ENCODE data around the gene PTPRK.

PTPRK gene

DNA sequence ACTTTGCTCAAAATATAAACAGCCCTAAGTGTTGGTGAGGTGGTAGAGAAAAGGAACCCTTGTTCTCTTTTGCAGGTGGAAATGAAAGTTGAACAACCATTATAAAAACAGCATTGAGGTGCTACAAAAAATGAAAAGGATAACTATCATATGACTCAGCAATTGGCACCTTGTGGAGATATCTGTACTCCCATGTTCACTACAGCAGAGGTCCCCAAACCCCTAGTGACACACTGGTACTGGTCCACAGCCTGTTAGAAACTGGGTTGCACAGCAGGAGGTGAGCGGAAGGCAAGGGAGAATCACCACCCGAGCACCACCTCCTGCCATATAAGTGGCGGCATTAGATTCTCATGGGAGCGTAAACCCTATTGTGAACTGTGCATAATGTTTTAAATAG lies 352.2 kb downstream of the PTPRK start:
- no peak for DNase-seq

DNA sequence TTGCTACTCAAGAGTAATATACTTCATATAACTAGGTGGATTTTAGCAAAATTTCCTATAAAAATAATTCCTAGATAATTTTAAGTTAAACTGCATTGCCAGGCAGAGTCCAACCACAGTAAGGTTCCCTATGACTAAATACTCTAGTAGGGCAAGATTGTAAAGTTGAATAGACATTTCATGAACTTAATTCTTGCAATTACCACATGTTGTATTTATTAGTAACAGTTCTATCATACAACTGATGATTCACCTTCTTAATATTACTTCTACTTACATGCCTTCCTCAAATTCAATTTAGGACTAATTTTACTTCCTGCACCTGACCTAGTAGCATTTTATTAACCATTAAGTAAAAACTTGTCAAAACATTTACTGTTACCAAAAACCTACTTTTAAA lies 352.8 kb downstream of the PTPRK start:
- no peak for DNase-seq

DNA sequence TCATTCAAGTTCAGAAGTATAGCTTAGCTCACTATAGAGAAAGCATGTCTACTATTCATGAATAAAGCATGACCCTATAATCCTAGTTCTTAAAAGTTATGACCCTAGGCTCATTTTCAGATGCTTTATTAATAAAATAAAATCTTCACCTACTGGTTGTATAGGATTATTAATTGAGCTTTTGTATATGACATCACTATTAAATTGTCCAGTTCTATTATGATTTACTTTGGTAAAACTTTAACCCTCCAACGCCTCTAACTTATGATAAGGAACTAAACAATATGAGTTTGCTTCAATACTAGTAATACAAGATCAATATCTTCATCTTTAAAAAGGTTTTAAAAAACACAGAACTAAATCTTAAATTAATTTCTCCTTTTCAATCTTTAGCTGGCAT lies 356.1 kb downstream of the PTPRK start:
- no peak for DNase-seq

DNA sequence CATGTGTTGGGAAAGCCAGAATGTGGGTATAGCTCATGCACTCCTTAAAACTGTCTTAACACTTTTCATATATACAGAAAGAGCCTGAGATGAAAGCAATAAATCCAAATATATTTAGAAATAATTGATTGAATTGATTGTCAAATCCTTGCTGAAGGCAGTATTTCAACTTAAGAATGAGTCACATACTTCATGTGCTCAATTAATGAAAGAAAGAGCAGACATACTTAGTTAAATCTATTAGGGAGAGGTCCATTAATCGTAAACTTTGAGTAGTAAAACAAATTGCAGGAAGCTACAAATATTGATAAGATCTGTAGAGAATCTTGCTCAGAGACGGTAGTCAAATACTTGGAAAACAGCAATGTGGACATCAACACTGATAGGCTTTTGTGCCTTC lies 358.0 kb downstream of the PTPRK start:
- DNase-seq = no peak

DNA sequence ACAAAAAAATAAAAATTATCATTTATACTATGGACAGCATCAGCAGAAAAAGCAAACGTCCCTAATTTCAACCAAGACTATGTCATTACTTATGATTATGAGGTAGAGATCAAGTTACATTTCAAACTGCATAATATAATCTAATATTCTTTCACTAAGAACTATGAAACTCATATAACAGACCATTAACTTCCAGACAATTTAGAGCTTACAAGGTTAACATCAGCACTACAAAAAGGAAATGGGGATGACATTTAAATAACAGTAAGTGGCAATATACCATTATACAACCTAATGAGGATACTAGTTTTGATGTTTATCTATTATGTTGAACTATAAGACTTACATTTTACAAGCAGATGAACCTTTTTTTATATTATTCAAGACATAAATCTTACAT lies 358.6 kb downstream of the PTPRK start:
- no peak for DNase-seq

DNA sequence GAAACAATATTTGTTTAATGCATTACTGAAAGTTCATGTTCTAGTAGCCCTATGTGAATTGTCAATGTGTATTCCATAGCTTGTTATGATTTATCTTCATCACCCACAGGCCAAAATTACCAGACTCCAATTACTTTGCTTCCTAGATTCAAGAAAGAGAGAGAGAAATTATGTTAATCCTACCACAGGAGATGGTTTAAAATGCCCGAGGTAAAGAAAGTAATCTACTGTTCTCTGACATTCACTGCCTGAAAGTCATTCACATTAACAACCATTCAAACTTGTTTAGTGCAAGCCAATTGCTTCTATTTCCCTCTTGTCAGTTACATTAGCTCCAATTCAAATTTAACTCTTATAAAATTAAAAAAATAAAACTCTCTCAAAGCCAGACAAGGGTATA lies 359.1 kb downstream of the PTPRK start:
- DNase-seq = no peak

DNA sequence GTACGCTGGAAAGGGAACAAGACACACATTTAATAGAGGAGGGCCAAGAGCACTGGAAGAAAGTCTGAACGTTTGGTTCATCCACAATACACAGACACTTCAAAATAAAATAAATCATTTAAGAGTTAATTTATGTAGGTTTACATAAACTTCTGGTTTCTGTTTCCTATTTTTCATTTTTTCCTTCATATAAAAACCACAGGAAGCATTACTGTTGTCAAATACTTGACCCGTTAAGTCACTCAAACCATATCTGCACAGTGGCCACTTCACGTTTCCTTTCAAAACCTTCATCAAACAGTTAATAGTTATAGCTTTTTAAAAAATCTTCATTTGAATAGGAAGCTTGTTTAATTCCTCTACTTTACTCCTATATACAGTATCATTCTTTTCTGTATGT lies 361.9 kb downstream of the PTPRK start:
- no peak for DNase-seq

DNA sequence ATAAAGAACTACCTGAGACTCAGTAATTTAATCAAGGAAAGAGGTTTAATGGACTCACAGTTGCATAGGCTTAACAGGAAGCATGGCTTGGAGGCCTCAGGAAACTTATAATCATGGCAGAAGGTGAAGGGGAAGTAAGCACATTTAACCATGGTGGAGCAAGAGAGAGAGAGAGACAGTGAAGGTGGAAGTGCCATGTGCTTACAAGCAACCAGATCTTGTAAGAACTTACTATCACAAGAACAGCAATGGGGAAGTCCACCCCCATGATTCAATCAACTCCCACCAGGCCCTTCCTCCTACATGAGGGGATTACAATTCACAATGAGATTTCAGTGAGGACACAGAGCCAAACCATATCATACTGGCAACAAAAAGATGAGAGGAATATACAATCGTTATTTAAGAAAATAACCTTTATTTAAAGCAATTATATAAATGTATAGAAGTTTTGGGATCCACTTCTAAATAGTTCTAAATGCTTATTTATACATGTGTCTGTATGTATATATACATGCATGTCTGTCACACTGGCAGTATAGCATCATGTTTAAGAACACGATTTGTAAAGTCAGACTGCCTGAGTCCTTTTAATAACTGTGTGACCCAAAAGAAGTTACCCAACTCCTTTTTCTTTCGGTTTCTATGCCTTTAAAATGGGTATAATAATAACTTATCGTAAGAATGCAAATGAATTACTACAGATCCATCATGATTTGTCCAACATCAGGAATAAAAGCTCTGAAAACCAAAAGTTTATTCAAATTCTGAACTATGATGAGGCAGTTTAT lies 363.9 kb downstream of the PTPRK start:
- DNase-seq = no peak

DNA sequence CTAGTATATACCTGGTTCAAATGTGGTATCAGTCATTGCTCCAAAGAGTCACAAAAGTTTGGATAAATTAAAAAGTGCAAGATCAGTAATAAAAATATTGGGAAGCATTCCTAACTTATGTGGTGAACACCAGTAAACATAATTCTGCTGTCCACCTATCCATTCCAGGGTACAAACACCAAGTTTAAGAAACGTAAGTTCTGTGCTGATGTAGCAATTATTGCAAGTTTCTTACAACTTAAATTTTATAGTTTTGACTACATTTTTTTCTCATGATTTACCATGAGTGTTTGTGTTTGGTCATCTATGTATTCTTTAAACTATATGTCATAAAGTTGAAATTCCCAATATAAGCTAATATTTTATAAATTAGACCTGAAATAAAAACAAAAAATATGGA lies 364.6 kb downstream of the PTPRK start:
- DNase-seq = no peak

DNA sequence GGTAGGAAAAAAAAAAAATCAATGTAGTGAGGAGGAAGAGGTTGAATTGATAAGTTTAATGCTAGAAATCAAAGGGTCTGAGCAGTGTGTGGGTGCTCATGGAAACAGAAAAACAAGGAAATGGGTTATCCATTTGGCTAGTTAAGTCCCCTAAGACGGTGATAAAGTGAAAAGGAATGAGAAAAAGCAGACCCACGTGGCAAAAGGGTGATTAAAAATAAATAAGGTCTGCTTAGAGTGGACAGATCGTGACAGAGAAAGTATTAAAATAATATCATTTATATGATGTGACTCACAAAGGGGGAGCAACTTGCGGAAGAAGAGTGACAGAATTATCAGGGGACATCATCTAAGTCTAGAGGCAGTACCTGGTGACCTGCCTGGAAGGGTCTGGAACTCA lies 367.8 kb downstream of the PTPRK start:
- no peak for DNase-seq

DNA sequence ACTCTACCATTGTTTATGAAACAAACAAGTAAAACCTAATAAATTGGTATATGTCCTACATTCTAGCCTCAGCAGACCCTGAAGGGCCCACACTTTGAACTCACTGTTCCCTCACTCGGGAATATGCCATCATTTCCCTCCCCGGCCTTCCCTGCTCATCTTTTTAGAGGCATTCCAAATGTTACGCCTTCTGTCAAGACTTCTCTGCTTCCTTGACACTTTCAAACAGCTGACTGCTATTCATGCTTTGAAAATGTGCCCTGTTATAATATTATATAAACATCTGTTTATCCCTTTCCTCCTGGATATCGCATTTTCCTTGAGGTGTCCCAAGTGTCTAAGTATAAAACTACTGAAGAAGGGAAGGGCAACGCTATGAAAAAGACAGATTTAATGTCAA lies 370.0 kb downstream of the PTPRK start:
- no peak for DNase-seq

DNA sequence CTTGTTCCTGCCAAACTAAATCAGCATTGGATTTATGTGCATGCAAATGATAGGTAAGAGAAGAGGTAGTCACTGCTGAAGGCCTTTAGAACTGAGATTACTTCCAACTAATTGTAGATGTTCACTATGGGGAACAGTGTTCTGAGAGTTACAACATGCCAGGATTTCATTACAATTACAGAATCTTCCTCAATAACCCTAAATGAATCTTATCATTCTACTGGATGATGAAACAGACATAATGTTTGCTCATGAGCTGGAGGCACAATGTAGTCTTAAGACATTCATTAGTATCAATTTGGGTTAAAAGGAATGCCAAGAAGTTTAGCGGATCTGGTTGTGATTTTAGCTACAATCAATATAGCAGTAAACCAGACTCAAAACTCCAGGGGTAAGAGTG lies 370.6 kb downstream of the PTPRK start:
- no peak for DNase-seq

DNA sequence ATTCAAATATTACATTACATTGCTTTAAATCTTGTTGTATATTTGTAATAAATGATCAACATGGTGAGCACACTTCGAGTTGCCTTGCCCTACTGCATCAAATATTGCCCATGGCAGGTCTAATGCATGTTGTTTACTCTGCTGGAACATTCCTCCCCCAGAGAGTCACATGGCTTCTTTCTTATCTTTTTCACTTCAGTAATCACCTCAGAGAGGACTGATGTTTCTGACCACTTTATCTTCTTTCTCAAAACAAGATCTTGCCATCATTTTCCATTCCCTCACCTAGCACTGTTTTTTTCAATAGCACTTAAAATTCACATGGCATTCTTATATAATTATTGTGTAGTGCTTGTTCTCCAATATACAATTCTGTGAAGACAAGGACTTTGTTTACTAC lies 376.1 kb downstream of the PTPRK start:
- DNase-seq = no peak

DNA sequence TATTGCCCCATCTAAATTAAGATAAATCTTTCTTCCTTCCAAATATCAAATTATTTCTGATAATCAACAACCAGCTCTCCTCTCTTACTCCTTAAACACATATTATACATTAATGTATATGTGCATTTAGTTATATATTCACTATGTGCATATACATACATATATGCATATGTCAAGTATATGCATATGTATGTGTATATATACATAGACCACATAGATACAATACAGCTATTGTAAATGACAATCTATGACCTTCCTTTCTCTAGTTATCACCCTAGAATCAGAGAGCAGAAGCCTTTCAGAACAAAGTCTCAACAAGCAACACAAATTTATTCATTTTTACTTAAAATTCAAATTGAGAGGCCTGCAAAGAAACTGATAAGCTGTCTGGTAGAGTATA lies 378.5 kb downstream of the PTPRK start:
- no peak for DNase-seq

DNA sequence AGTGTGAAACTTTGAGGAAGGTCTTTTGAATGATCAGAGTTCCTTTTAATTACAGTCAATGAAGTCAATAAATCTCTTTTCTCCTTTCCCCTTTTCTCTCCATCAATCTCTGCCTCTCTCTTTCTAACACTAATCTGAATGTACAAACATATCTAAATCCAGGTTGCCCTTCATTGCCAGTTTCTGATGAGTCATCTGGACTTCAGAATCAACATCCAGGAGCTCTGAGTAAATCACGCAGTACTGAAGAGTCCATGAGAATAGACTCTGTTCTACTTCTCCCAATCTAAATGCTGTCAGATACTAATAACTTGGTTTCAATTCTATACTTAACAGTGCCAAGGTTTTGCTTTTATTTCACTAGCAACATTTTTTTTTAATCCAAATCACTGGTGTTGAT lies 380.9 kb downstream of the PTPRK start:
- no peak for DNase-seq

DNA sequence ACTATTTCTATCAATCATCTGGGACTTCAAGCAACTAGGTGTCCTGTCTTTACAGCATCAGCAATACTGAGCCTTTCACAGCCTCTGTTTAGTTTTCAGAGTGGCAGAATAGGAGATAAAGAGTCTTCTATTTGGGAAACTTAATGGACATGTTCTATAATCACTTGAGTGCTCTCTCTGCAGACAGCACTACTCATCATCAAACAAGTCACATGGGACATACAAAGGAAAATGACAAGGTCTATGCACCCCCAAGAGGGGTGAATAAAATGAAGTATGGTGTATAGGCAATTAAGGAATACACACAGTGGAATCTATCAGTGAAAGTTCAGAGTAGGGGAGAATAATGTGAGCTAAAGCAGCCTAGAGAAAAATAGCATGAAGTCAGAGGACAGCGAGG lies 381.7 kb downstream of the PTPRK start:
- no peak for DNase-seq

DNA sequence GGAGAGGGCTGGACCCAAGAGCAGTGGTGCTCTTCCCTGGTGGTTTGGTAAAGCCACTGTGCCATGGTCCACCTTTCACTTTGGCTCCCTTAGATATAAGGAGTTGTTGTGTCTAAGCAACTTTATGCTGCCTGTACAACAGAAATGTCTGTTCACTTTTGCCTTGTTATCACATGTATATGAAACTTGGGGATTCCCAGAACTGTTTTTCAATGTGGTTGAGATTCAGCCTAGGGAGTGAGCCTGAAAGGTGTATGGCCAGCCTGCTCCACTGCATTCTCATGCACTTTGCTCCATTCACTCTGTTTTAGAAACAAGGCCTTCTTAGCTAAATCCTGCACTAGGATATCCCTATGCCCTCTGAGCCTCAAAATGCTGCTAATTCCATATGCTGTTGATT lies 385.1 kb downstream of the PTPRK start:
- DNase-seq = no peak

DNA sequence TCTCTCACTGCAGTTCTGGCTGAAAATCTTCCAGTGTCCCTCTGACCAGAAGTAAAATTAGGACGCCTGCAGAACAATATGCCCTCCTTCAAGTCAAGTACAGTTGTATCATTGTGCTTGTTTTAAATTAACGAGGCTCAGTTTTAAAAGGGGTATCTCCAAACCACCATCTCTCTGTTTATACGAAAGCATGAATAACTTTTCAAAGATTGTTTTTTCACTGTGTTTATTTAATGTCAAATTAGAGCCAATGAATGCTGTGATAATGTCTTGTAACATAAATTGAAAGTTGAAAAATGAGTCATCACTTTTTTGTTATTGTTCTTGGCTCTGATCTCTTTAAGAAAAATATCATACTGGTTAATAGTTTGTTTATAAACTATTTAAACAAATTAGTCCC lies 388.8 kb downstream of the PTPRK start:
- DNase-seq = no peak

DNA sequence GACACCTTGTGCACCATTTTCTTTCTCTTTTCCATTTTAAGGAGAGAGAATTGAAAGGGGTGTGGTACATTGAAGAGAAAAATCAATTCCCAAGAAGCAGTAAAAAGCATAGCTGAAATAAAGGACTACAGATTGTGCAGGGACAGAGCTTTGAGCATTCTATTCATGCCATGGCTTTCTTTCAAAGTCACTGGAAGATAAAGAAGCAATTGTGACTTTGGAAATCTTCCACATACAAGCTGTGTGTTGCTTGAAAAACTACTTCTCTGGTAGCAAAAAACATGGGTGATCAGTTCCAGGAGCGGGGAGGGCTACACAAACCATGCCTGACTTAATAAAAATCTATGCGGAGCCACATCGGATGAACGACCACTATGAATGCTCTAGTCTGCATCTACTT lies 389.4 kb downstream of the PTPRK start:
- DNase-seq = no peak

DNA sequence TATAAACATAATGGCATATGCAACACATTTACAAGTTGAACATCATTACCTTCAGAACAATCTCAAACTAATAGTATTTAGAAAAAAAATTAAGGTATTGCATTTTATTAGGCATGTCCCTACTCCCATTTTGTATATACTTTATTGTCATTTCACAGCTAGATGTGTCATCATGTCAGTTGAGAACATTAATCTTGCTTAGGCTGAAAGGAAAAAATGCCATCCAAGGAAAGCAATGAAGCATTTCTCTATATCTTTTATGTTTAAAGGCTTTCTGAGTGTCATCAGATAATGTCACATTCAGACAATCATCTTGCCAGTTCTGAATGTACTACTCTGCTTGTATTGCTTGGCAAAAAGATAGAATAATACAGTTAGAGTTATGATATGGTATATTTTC lies 390.7 kb downstream of the PTPRK start:
- no peak for DNase-seq

DNA sequence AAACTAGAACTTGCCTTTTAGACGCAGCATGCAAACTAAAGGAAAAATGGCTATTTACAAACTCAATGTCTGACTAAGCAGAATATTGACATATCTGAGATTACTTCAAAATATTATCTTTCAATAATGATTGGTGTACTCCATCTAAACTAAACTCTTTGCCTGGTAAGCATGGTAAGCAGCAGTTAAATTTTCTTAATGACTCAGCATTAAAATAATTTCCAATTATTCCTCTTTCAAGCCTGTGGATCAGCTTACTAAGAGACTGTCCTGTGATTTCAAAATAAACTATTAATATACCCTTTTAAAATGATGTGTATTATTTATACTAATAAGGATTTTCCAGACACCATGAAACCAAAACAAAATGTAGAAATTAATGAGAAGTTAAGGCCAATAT lies 392.7 kb downstream of the PTPRK start:
- no peak for DNase-seq

DNA sequence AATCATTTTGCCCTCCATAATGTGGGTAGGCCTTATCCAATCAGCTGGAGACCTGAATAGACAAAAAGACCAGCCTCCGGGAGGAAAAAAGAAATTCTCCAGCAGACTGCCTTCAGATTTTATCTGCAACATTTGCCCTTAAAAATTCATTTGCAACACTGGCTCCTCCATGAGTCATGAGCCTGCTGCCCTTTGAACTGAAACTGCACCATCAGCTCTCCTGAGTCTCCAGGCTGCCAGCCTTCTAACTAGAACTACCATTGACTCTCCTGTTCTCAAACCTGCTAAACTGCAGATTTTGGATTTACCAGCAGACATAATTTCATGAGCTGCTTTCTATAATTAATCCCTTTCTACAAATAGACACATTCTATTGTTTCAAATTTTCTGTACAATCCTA lies 395.7 kb downstream of the PTPRK start:
- no peak for DNase-seq

DNA sequence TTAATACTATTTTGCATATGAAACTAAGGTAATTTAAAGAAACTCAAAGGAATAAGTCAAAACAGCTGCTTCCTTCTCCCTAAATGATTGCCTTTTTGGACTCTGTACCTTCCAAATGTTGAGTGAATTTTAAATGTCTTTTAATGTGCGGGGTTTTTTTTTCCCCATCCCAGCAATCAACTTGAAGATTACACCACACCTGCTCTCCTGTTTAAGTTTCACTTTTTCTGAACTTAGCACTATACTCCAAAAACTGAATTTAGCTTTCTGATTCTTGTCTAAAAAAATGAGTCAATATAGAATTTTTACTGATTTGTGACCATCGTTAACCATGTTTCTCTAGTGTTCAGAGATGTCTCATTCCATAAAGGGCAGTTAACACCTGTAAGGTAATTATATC lies 398.8 kb downstream of the PTPRK start:
- no peak for DNase-seq

DNA sequence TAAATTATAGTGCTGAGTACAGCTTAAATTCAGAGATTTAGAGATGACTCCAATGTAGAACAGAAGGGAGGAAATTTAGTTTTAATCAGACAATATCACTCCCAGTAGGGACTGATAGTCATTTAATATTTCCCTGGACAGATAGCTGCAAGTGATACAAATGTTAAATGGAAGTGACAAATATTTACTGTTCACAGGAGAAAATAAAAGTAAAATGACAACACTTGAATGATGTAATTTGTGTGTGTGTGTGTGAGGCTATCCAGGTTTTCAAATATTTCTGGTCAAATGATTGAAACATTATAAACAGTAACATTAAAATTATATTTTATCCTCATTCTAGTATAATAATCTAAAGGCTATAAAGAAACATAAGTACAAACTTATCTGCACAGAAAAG lies 399.2 kb downstream of the PTPRK start:
- no peak for DNase-seq

DNA sequence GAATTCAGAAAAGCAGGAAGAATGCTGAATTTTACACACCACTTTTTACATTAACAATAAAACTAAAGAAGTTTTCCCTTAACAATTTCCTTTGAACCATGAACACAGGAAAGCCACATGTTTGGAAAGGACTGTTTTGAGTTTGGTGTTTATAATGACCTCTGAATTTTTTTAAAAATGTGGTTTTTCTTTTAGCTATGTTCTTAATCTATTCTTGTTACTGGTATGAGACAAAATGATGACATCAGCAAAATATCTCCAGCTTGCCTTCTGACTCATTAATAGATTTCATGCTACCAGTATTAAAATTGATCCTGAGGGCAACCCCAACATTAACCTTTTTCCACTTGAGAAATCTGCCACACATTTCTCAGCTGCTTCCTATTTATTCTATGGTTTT lies 402.0 kb downstream of the PTPRK start:
- DNase-seq = no peak

DNA sequence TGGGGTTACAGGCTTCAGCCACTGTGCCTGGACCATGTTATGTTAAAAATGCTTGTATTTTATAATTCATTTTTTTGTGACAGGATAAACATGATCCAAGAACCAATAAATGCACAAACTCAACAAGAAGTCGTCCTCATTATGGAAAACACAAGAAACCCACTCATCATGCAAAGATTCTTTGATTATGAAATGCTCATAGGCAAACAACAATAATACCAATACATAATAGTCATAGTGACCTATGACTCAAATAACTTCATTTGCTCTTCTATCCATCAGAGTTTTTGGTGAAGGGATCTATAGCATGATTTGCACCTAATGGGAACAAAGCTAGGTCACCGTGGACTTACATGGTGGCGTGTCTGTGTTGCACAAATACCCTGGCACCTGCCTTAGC lies 402.5 kb downstream of the PTPRK start:
- DNase-seq = no peak
